GM21786 (cell line): ENCODE measurements around the gene MICAL2.

Source experiments
- ATAC-seq: cut with Tn5 transposase; IDR thresholded peaks from one replicate; pipeline ENCODE4 v1.9.1; 2021; ENCODE audit not compliant: unreplicated experiment

Gene MICAL2

DNA sequence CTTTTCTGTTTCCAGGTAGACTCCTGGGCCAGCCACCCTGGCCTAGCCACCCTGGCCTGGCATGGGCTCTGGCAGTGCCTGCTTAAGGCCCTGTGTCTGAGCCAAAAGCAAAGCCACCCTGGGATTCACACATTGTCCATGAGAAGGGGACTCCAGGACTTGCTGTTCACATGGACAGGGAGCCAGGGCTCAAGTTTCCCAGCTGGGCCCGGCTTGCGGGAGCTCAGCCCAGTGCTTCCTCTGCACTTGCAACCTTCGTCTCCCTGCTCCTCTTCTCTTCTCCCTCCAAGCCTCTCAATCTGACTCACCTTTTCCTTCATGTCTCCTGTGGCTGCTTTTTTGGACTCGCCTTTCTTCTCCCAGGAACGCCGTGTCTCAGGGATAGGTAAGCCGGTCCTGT is 130.3 kb downstream of the MICAL2 start:
- ATAC-seq: no peak

DNA sequence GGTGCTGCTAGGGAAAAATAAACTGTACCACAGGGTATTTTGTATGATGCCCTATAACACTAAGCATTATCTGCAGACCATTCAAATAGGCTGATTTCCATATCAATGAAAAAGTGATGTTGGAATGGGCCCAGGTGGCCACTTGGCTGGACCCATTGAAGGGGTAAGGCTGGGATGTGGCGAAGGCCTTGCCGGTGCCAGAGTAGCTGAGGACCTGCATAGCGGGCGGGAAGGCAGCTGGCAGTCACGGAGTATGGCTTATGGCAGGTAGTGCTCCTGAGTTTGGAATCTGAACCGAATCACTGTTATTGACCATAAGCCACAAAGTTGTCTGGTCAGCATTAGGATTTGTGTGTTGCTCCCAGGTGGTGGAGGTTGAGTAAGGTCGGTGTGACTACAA is 131.0 kb downstream of the MICAL2 start:
- no peak for ATAC-seq

DNA sequence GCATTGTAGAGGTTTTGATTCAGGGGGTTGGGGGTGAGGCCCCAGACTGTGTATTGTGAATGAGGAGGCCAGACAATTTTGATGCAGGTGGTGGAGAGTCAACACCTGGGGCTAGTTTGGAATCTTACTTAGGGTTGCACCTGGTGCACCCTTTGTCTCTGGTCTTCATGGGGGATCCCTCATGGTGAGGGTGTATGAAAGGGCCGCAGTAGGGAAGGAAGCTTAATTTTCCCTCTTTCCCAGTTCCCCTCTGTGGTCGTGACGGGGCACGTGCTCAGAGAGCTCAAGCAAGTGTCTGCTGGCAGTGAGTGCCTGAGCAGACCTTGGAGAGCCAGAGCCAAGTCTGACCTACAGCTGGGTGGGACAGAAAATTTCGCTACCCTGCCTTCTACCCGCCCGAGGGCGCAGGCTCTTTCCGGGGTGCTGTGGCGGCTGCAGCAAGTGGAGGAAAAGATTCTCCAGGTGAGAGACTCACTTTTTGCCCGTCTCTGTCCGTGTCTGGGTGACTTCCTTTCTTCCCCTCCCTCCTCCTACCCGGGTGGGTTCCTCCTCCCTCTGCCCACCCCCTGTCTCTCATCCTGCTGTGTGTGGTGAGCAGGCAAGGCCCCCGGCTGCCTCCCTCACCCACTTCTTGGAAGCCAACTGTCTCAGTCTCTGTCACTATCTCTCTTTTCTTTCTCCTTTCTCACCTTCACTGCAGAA is 131.7 kb downstream of the MICAL2 start:
- no peak for ATAC-seq

DNA sequence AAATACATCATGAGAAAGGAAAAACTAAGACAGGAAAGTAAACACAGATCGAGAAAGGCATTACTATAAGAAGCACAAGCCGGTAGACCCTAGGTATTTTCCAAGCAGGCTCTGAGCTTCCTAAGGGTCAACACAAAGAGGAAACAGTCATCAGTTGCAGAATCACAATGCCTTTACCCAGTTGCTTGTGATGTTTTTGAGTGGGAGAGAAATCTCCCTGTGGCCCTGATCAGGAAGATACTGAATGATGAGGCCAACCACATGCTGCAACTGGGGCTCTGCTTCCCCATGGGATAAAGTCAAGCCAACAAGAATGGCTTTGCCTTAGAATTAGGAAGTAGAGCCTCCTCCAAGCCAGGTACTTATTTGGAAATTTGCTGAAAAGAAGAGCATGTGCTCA is 132.6 kb downstream of the MICAL2 start:
- ATAC-seq: no peak

DNA sequence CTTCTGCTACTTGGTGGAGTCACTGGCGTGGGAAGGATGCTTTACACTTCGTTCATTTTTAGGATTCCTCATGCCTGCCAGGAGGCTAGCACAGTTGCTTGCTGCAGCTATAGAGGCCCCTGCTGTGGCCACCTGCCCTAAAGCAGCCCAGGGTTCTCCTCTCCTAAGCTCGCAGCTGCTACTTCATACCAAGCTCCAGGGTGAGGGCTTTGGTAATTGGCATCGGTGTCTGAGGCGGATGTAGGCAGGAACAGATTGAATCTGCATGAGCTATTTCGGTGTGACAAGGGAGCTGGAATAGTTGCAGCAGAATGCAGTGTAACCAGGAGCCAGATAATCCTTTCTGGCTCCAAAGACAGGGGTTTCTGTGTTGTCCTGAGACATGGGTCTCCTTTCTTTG is 133.1 kb downstream of the MICAL2 start:
- ATAC-seq: no peak

DNA sequence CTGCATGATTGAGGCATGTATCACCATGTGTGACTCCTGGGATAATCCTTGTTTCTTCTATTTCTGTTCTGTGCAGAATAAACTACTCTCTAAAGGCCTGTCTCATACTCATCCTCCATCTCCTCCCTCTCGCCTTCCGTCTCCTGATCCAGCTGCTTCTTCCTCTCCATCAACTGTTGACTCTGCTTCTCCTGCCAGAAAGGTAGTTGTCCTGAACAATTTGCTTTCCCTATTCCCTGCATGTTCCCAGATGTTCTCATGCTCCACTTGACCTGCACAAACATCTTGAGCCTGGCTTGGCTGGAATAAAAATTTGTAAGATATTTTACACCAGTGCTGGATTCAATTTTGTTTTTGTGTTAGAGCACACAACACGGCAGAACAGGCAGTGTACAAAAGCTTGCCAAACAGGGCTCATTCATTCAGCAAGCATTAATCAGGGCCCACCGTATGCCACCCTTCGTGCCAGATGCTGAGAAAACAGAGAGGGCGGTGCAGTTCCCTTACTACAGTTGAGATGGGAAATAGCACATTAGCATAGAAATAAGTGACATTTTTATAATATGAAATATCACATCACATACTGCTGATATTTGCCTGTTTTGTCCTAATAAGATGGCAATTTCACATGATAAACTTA is 133.6 kb downstream of the MICAL2 start:
- ATAC-seq: no peak

DNA sequence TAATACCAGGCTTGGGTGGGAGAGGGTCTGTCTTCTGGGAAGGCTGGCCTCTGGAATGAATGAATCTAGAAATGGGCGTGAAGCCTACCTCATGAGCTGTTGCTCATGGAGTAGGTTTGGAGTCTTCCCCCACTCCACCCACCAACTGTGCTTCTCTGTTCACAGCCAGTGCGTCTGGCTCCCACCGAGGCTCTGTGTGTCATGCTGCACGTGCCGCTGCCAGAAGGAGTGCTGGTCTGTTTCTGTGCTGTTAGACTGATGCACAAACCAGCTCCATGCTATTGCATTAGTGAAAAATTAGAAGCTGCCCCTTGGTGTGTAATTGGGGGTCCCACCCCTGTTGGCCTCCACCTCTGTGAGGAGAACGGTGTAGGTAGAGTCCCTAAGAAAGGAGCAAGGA is 134.7 kb downstream of the MICAL2 start:
- ATAC-seq: no peak

DNA sequence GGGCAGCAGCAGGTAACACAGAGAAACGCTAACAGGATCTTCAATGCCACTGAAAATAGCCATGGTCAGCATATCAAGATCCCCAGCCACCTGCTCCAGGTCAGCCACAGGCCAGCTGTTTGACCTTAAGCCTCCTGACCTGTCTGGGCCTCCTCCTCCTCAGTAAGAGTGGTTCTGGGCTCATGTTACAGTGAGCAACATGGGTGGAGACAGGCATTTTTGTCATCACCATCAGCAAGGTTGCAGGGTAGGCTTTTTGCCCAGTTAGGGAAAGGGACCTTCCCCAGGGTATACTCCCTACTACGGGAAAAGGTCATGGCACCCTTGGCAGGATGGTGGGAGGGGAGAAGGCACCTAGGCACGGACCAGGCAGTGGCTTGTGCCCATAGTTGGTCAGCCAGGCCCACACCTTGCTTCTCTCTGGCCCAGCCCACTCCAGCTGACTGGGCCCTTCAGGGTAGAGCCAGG is 135.2 kb downstream of the MICAL2 start:
- no peak for ATAC-seq

DNA sequence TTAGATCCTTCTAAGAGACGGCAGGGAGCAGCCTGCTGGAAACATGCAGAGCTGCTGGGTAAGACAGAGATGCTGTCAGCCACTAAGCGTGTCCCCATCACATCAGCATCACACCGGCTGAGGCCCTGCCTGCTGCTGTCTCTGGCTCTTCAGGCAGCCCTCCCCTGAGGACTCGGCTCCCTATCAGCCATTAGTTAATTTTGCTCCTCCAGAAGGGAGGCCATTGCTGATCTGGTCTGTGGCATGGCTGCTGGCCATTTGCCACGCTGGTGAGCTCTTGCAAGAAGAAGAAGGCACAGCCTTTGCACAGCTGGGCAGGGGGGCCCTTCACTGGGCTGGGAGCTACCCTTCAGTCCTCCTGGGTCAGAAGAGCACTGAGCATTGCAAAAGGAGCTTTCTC is 135.8 kb downstream of the MICAL2 start:
- no peak for ATAC-seq

DNA sequence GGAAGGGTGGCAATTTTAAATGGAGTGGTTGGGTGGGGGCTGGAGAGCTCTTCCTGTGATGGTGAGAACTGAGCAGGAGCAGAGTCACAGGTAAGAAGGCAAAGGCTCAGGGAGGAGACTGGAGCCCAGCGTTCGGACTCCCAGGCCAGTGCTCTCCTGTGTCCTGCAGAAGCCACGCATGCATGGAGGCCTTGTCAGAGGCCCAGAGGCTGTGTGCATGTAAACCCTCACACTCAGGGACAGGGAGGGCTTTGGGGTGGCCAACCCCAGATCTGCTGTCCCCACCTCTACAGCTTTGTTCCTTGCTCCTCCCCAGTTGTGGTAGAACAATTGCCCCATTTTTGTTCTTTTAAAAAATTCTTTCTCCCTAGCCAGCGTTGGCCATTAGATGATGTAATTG is 136.6 kb downstream of the MICAL2 start:
- no peak for ATAC-seq

DNA sequence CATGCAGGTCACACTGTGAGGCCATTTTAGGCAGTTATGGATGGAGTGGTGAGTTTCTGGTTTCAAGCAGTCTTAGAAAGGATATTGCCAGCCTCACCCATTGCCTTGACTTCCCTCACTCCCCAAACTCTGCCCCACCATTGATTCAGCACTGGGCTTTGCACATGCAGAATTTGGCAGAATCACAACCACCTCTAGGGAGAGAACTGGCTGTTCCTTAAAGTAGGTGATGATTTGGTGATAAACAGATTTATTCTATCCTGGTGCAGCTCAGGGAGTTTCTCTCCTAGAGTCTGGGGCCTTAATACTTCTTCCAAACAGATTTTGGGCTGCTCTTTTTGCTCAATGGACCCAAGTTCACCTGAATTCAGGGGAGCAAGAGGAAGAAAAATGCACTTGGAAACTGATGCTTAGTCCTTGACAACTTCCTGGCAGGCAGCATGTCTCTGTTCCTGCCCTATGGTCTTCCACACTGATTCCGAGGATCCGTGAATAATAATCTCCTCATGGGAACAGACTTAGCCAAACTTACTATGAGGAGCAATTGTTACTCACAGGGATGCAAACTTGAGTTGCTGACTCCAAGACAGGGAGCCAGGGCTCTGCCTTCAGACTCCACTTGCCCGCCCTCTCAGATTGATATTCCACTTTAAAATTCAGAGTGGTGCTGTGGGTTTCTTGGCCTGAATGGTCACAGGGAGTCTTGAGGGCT is 137.3 kb downstream of the MICAL2 start:
- ATAC-seq: no peak

DNA sequence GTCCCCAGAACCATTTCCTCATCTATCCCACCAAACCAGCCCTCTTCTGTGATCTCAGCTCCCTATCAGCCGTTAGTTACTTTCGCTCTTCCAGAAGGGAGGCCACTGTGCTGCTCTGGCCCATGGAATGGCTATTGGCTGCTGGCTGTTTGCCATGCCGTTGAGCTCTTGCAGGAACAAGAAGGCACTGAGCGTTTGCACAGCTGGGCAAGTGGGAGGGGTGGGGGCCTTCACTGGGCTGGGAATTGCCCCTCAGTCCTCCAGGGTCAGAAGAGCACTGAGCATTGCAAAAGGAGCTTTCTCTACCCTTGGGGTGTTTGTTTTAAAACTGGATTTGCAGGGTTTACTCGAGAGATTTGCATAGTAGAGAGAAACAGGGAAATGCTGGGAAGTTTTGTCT is 137.9 kb downstream of the MICAL2 start:
- no peak for ATAC-seq

DNA sequence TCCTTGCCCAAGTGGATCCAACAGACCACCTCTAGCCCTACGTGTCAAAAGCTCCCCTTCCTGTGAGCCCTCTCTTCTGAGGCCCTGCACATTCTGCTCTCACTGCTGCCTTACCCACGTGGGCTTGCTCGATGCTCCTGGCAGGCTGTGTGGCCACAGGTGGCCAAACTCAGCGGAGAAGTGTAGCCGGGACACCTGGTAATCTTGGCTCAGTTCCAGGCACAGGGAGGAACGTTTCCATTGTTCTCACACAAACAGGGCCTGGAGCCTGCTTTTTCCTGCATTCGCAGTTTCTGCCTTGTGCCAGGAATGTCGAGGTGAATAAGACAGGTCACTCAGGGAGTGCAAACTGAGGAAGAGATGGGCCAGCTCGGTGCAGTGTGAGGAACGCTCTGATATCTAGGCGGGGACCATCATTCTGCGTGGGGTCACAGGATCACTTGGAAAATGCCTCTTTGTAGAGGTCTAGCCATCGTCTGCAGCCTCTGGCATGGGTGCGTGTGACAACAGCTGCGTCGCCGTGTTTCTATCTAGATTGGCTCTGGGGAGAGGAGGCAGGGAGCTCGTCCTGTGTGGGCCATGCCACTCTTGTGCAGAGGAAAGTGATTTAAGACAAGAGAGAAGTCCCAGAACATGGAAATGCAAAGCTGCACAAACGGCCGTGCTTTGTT is 139.3 kb downstream of the MICAL2 start:
- ATAC-seq: no peak

DNA sequence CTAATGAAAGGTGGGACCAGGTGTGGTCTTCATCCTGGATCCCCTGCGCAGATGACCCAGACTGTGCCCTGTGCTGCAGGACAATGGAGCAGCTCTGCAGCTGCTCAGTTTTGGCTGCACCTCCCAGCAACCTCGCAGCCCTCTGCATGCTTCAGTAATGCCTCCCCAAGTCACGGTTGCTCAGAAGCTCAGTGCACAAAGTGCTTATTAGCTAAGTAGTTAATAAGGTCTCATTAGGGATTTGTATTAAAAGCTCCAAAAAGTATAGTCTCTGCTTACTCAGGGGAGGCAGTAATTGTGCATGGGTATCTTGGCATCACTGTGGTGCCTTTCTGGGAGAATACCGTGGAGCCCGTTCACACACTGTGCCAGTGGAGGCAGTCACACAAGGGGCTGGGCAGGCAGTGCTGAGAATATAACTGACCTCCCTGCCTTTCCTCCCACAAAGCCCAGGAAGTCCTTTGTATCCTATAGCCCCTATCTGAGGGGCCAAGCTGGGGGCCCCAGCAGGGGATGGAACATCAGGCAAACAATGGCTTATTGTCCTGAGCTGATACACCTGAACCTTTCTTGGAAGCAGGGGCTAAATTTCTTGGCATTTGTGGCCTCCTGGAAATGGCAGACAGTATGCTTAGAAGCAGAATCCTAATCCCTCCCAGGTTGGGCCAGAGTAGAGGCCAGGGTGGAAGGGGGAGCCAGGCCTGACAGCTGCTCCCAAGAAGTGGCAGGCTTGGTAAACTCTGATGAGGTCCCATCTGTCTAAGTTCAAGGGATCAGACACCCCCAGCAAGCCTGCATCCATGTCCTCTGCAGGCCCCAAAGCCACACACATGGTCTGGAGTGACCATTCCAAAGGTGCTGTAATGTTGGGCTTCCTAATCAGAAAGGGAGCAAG is 141.5 kb downstream of the MICAL2 start:
- ATAC-seq: no peak

DNA sequence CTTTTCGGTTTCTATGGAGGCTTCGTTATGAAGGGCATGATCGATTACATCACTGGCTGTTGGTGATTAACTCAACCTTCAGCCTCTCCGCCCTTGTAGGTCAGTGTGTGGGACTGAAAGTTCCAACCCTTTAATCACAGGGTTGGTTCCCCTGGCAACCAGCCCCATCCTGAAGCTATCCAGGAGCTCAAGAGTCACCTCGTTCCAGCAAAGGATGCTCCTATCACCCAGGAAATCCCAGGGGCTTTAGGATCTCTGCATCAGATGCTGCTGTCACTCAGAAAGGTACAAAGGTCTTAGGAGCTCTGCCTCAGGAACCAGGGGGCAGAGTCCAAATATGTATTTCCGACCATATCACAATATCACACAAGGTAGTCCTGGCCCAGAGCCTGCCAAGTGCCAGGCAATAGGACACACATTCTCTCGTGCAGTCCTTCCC is 143.5 kb downstream of the MICAL2 start:
- ATAC-seq: no peak

DNA sequence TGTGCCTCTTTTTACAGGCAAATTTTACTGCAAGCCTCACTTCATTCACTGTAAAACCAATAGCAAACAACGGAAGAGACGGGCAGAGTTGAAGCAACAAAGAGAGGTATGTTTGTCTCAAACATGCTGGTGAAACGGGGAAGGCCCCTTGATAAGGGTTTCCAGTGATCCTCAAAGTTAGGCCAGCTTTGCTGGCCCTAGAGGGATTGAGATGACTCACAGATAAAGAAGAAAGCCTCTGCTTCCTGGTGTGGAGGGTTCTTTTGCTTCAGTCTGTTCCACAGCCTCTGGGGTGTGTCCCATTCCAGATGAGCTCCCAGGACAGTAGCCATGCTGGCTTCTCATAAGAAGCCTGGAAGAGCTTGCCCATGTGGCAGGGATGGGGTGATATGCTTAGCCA is 148.1 kb downstream of the MICAL2 start:
- ATAC-seq: no peak

DNA sequence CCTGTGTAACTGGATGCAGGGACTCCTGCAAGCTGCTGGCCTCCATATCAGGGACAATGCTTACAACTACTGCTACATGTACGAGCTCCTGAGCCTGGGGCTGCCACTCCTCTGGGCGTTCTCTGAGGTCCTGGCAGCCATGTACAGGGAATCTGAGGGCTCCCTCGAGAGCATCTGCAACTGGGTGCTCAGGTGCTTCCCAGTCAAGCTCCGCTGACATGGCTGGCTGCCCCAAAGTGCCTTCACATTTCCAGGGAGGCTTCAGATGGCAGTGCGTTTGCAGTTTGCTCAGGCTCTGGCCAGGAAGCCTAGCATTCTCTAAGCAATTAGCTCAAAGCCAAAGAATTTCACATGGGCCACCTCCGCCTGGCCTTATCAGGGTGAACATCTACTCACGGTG is 149.6 kb downstream of the MICAL2 start:
- ATAC-seq: no peak

DNA sequence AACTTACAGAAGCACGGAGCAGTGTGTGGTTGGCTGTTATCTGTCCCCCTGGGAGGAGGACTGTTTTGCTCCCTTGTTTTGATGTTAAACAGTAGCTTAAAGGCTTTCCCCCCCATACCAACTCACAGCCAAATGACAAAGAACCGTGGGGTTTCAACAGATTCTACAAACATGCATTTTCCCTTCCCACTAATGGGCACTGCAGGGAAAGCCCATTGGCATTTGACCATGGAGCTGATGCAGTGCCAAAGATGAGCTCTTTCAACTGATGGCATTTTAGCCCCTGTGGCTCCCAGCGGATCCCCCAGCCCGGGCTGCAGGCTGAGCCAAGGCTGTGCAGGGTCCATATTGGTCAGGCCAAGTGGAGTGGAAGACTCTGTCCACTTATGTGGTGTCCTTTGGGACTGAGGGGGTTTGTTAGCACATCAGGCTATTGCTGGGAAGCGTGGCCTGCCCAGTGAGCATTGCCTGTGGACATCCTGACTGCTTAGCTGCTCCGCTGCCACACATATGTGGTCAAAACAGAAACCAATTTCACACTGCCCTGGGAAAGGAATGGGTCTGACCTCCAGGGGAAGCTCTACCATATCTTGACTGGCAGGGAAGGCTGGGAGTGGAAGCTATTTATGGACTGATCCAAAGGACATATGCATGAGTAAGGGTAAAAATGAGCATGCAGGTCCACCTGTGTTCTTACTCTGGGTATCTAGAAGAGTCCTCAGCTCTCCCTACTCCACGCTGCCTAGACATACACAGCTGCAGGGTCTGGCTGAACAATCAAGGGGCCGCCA is 150.5 kb downstream of the MICAL2 start:
- ATAC-seq: no peak

DNA sequence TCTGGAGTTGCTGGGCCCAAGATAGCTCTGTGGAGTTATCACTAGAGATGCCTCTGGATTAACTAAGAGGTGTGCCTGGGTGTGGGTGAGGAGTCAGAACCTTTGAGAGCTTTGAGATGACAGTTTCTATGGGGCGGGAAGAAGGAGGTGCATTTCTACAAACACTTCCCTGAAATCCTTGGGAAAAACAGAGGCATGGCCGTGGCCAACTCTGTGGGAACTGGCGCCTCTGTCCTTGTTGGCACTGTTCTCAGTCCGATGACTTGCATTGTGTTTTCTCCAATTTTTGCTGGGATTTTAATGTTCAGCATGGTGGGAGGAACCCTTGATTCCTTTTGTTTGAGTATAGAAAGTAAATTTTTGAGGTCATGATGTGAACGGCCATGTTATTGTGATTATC is 151.2 kb downstream of the MICAL2 start:
- ATAC-seq: no peak

DNA sequence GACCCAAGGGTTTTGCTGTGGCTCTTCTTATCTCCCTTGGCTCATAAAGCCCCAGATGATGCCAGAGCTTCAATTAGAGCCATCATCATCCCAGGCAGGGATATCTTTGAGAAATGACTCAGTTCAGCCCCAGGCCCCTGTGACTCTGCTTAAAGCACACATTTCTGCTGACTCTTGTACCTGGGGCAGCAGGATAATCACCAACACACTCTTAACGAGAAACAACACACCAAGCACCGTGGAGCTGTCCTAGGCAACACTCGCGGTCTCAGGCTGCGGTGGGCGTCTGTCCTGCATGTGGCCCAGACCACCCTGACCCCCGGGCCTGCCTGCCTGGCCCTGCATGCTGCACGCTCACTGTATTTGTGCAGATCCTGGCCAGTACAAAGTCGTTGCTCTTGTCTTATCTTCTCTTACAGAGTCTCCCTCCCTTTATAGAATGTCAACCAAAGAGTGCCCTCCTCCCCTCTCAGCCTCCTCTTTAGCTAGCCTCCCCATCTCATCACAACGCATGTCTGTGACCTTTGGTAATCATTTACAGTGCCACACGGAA is 152.8 kb downstream of the MICAL2 start:
- ATAC-seq: no peak
